Fibroblast of upper back skin (primary cell): ENCODE results near the gene RNPS1.
"Not testable (repeated sequence)": the region's sequence is repeated elsewhere in the genome, so short reads cannot be mapped to it uniquely, and the experiment has no call there.

Experiments
- DNase-seq: peaks from one replicate; pipeline ENCODE4 v3.0.0-alpha.2; 2013

RNPS1 gene

GRCh38 chr16:2253293-2253692, 14.6 kb downstream of the RNPS1 start:
- DNase-seq: no peak

GRCh38 chr16:2252806-2253148, 15.1 kb downstream of the RNPS1 start:
- no peak for DNase-seq

- peak; percentile 90 for DNase-seq
Measured at GRCh38 chr16:2251296-2252111, 16.4 kb downstream of the RNPS1 start, which contains the start of gene ECI1. ECI1 (minus strand) TSS chr16:2251587; CDS start chr16:2251566, 21 bp downstream.

GRCh38 chr16:2250652-2251295, 17.2 kb downstream of the RNPS1 start:
- no peak for DNase-seq

GRCh38 chr16:2246301-2246885, 21.5 kb downstream of the RNPS1 start:
- no peak for DNase-seq

GRCh38 chr16:2244926-2245795, 22.8 kb downstream of the RNPS1 start:
- no peak for DNase-seq

GRCh38 chr16:2244301-2244700, 23.6 kb downstream of the RNPS1 start:
- DNase-seq: no peak

- DNase-seq: no peak
Measured at GRCh38 chr16:2243781-2244180, 24.1 kb downstream of the RNPS1 start.

- DNase-seq: no peak
Measured at GRCh38 chr16:2243031-2243528, 24.8 kb downstream of the RNPS1 start.

GRCh38 chr16:2242598-2242997, 25.3 kb downstream of the RNPS1 start:
- DNase-seq: no peak

- not testable (repeated sequence) for DNase-seq
Measured at GRCh38 chr16:2240331-2240730, 27.6 kb downstream of the RNPS1 start.

GRCh38 chr16:2238838-2239675, 28.9 kb downstream of the RNPS1 start:
- no peak for DNase-seq

- no peak for DNase-seq
Measured at GRCh38 chr16:2238150-2238837, 29.6 kb downstream of the RNPS1 start.

- DNase-seq: no peak
Measured at GRCh38 chr16:2237493-2238149, 30.3 kb downstream of the RNPS1 start.

GRCh38 chr16:2237102-2237482, 30.8 kb downstream of the RNPS1 start:
- no peak for DNase-seq

GRCh38 chr16:2236337-2237101, 31.4 kb downstream of the RNPS1 start, which contains the start of gene DNASE1L2:
DNASE1L2 (plus strand) TSS chr16:2236444; CDS start chr16:2236817, 373 bp downstream.
- no peak for DNase-seq

- DNase-seq: no peak
Measured at GRCh38 chr16:2235695-2236336, 32.1 kb downstream of the RNPS1 start.

GRCh38 chr16:2235234-2235651, 32.7 kb downstream of the RNPS1 start:
- no peak for DNase-seq

GRCh38 chr16:2234813-2235170, 33.1 kb downstream of the RNPS1 start:
- DNase-seq: no peak
